HepG2 (cell line): Measurements from ENCODE around the gene RHBDF2. TPM values are rescaled to one million over a fixed set of nuclear protein-coding genes. Genes with fewer than 3 reads are reported as not detected.
A peak's percentile ranks its signal among the peaks of the same experiment; 100 is the strongest.

ENCODE experiments used
- CENPT ChIP-seq: sonication (generic); formaldehyde crosslinking; IDR thresholded peaks from 2 replicates; pipeline ENCODE4 v1.8.0; 2022; ENCODE audit warnings: low read depth, mild to moderate bottlenecking, moderate library complexity, missing genetic modification reagents
- GATA4 ChIP-seq: sonication (generic); IDR thresholded peaks from 2 replicates; pipeline ENCODE4 v1.6.1; 2016; ENCODE audit warnings: antibody characterized with exemption, low read depth, borderline replicate concordance
- HNRNPH1 ChIP-seq: fragments of 200-400 bp; formaldehyde crosslinking; optimal IDR thresholded peaks from 2 replicates; pipeline ENCODE3; 2017; ENCODE audit warnings: mild to moderate bottlenecking, low read depth, low read length
- KLF16 ChIP-seq, 2 experiments: sonication (generic) in 1 of 2; formaldehyde crosslinking in 1 of 2; IDR thresholded peaks; 2 replicates each; pipeline versions ENCODE4 v1.6.1 to v1.8.0; 2016 to 2023; ENCODE audit warnings: missing genetic modification reagents in 2 of 2, missing compliant biosample characterization in 1 of 2
- PCBP2 ChIP-seq: fragments of 200-400 bp; formaldehyde crosslinking; optimal IDR thresholded peaks from 2 replicates; pipeline ENCODE3; 2018; ENCODE audit warnings: low read length, low read depth; ENCODE audit not compliant: poor library complexity, severe bottlenecking
- SP140L ChIP-seq: sonication (generic); formaldehyde crosslinking; IDR thresholded peaks from 2 replicates; pipeline ENCODE4 v1.4.0; 2020; ENCODE audit warnings: missing genetic modification reagents, borderline replicate concordance
- TOE1 ChIP-seq: sonication (generic); formaldehyde crosslinking; IDR thresholded peaks from 2 replicates; pipeline ENCODE4 v1.4.0; 2020; ENCODE audit warnings: mild to moderate bottlenecking, missing genetic modification reagents
- ZNF337 ChIP-seq: sonication (generic); formaldehyde crosslinking; IDR thresholded peaks from 2 replicates; pipeline ENCODE4 v1.5.1; 2020; ENCODE audit warnings: missing genetic modification reagents, low read depth, mild to moderate bottlenecking, borderline replicate concordance
- ZNF772 ChIP-seq: sonication (generic); formaldehyde crosslinking; IDR thresholded peaks from 2 replicates; pipeline ENCODE4 v1.5.0; 2020; ENCODE audit warnings: mild to moderate bottlenecking, missing genetic modification reagents
- polyA plus RNA-seq, 8 experiments: library from polyadenylated mRNA; depleted of rRNA in 3 of 8; stranded (reverse) in 7 of 8; unstranded in 1 of 8; fragments of >200 nt; fragmentation: Illumina TruSeq in 4 of 8; extraction: Trizol in 4 of 8; gene quantifications; 2 replicates each; pipeline versions ENCODE4 v1.2.1 to v1.2.3, GENCODE V29; 2011 to 2016; ENCODE audit warnings: low read depth in 4 of 8, missing spikeins in 1 of 8, mixed read lengths in 1 of 8; ENCODE audit not compliant: insufficient read depth in 1 of 8
- total RNA-seq, 5 experiments: library from RNA; depleted of rRNA; stranded (reverse); fragments of >200 nt; fragmentation: Illumina TruSeq; extraction: Trizol; gene quantifications; 2 replicates each; pipeline ENCODE4 v1.2.3, GENCODE V29; 2016; ENCODE audit warnings: low read depth in 1 of 5
- TF ChIP-seq, protein P1 (sequence below): IDR thresholded peaks from 2 replicates; pipeline ENCODE4 v1.6.1; 2012; ENCODE audit warnings: inconsistent platforms
- TF ChIP-seq, protein P2 (sequence below): sonication (generic); formaldehyde crosslinking; IDR thresholded peaks from 2 replicates; pipeline ENCODE4 v1.4.0; 2020; ENCODE audit warnings: mild to moderate bottlenecking, missing genetic modification reagents
- TF ChIP-seq, protein P3 (sequence below): IDR thresholded peaks from 2 replicates; pipeline ENCODE4 v1.6.1; 2016; ENCODE audit warnings: missing biosample characterization, missing genetic modification reagents, low read depth
- TF ChIP-seq, protein P4 (sequence below): sonication (generic); formaldehyde crosslinking; IDR thresholded peaks from 2 replicates; pipeline ENCODE4 v1.4.0; 2020; ENCODE audit warnings: missing genetic modification reagents
- TF ChIP-seq, protein P5 (sequence below): IDR thresholded peaks from 2 replicates; pipeline ENCODE4 v1.4.0; 2020; ENCODE audit warnings: mild to moderate bottlenecking, missing genetic modification reagents
- TF ChIP-seq, protein P6 (sequence below): sonication (generic); formaldehyde crosslinking; IDR thresholded peaks from 2 replicates; pipeline ENCODE4 v1.8.0; 2022; ENCODE audit warnings: mild to moderate bottlenecking, missing genetic modification reagents; ENCODE audit not compliant: insufficient replicate concordance

Gene RHBDF2
- total and polyA plus RNA-seq, 2 of the 13 experiments (the other 11 are each of a cell fraction or from before 2014, with no cell fraction given) = 7.8 to 24.2 TPM

DNA sequence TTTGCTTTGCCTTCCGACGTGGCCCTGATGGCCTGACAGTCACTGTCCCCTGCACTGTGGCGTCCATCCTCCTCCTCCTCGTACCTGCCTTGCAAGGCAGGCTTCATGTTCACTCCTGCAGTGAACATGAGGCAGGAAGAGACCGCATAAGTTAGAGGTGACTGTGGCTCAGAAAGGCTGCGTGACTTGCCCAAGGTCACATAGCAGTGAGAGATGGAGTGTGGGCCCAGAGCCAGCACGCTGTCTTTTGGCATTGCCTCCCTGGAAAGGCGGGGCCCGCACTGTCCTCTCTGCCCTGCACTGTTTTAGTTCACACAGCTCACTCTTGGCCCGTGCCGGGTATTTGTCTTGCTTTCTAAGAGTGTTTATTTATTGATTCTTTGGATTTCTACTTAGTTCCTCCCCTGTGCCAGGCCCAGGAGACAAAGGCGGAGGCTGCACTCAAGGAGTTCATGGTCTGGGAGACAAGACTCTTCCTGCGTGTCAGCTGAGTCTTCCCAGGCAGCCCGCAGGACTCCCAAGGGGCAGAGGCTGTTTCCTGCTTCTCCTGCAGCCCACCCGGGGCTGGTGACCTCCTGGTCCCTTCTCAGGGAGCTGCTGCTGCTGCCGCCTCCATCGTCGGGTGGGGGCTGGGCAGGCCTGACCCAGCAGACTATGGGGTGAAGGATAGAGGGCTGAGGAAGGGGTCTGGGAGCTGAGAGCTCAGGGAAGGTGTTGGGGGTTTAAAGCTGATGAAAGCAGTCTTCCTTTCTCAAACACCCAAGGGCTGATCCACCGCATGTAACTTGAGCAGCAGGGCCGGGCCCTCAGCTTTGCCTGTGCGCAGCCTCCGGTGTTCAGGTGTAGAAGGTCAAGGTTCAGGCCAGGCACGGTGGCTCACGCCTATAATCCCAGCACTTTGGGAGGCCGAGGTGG, 23.6 kb upstream of the RHBDF2 start (continued):
- no peak for TF ChIP-seq ZNF337
- TF ChIP-seq, protein P1, sequence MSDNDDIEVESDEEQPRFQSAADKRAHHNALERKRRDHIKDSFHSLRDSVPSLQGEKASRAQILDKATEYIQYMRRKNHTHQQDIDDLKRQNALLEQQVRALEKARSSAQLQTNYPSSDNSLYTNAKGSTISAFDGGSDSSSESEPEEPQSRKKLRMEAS = peak; percentile 59
- TF ChIP-seq, protein P2, sequence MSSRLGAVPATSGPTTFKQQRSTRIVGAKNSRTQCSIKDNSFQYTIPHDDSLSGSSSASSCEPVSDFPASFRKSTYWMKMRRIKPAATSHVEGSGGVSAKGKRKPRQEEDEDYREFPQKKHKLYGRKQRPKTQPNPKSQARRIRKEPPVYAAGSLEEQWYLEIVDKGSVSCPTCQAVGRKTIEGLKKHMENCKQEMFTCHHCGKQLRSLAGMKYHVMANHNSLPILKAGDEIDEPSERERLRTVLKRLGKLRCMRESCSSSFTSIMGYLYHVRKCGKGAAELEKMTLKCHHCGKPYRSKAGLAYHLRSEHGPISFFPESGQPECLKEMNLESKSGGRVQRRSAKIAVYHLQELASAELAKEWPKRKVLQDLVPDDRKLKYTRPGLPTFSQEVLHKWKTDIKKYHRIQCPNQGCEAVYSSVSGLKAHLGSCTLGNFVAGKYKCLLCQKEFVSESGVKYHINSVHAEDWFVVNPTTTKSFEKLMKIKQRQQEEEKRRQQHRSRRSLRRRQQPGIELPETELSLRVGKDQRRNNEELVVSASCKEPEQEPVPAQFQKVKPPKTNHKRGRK (CRISPR knock-in tag) = 0 out of 2 replicates have a peak, but pooled peaks have one; percentile 39
- TF ChIP-seq, protein P3, sequence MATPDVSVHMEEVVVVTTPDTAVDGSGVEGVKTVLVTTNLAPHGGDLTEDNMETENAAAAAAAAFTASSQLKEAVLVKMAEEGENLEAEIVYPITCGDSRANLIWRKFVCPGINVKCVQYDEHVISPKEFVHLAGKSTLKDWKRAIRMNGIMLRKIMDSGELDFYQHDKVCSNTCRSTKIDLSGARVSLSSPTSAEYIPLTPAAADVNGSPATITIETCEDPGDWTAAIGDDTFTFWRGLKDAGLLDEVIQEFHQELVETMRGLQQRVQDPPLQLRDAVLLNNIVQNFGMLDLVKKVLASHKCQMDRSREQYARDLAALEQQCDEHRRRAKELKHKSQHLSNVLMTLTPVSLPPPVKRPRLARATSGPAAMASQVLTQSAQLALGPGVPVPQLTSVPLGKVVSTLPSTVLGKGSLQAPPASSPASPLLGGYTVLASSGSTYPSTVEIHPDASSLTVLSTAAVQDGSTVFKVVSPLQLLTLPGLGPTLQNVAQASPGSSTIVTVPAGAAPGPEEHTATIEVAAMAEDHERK (CRISPR knock-in tag) = no peak
- TF ChIP-seq TOE1 (CRISPR knock-in tag) = 0 out of 2 replicates have a peak, but pooled peaks have one; percentile 22
- no peak for TF ChIP-seq ZNF772 (CRISPR knock-in tag)
- TF ChIP-seq, protein P4, sequence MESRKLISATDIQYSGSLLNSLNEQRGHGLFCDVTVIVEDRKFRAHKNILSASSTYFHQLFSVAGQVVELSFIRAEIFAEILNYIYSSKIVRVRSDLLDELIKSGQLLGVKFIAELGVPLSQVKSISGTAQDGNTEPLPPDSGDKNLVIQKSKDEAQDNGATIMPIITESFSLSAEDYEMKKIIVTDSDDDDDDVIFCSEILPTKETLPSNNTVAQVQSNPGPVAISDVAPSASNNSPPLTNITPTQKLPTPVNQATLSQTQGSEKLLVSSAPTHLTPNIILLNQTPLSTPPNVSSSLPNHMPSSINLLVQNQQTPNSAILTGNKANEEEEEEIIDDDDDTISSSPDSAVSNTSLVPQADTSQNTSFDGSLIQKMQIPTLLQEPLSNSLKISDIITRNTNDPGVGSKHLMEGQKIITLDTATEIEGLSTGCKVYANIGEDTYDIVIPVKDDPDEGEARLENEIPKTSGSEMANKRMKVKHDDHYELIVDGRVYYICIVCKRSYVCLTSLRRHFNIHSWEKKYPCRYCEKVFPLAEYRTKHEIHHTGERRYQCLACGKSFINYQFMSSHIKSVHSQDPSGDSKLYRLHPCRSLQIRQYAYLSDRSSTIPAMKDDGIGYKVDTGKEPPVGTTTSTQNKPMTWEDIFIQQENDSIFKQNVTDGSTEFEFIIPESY = no peak; the same call in 1 of the 2 replicates
- TF ChIP-seq KLF16 (CRISPR knock-in tag; IDR thresholded peaks at IDR 0.05) = no peak
- TF ChIP-seq, protein P5, sequence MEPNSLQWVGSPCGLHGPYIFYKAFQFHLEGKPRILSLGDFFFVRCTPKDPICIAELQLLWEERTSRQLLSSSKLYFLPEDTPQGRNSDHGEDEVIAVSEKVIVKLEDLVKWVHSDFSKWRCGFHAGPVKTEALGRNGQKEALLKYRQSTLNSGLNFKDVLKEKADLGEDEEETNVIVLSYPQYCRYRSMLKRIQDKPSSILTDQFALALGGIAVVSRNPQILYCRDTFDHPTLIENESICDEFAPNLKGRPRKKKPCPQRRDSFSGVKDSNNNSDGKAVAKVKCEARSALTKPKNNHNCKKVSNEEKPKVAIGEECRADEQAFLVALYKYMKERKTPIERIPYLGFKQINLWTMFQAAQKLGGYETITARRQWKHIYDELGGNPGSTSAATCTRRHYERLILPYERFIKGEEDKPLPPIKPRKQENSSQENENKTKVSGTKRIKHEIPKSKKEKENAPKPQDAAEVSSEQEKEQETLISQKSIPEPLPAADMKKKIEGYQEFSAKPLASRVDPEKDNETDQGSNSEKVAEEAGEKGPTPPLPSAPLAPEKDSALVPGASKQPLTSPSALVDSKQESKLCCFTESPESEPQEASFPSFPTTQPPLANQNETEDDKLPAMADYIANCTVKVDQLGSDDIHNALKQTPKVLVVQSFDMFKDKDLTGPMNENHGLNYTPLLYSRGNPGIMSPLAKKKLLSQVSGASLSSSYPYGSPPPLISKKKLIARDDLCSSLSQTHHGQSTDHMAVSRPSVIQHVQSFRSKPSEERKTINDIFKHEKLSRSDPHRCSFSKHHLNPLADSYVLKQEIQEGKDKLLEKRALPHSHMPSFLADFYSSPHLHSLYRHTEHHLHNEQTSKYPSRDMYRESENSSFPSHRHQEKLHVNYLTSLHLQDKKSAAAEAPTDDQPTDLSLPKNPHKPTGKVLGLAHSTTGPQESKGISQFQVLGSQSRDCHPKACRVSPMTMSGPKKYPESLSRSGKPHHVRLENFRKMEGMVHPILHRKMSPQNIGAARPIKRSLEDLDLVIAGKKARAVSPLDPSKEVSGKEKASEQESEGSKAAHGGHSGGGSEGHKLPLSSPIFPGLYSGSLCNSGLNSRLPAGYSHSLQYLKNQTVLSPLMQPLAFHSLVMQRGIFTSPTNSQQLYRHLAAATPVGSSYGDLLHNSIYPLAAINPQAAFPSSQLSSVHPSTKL (CRISPR knock-in tag) = peak; percentile 60
- TF ChIP-seq GATA4 = no peak
- TF ChIP-seq, protein P6, sequence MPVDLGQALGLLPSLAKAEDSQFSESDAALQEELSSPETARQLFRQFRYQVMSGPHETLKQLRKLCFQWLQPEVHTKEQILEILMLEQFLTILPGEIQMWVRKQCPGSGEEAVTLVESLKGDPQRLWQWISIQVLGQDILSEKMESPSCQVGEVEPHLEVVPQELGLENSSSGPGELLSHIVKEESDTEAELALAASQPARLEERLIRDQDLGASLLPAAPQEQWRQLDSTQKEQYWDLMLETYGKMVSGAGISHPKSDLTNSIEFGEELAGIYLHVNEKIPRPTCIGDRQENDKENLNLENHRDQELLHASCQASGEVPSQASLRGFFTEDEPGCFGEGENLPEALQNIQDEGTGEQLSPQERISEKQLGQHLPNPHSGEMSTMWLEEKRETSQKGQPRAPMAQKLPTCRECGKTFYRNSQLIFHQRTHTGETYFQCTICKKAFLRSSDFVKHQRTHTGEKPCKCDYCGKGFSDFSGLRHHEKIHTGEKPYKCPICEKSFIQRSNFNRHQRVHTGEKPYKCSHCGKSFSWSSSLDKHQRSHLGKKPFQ (CRISPR knock-in tag) = no peak
- TF ChIP-seq HNRNPH1 = no peak
- no peak for TF ChIP-seq CENPT
- TF ChIP-seq SP140L = peak; percentile 19; the same call in 1 of the 2 replicates
- no peak for TF ChIP-seq PCBP2
